GM18909 (cell line): Measurements from ENCODE around the gene SDCCAG8.

Experiments
- ATAC-seq: cut with Tn5 transposase; IDR thresholded peaks from one replicate; pipeline ENCODE4 v1.9.1; 2021; ENCODE audit warnings: mild to moderate bottlenecking; ENCODE audit not compliant: unreplicated experiment, poor library complexity

Gene SDCCAG8

GRCh38 chr1:243411472-243411871 lies 155.6 kb downstream of the SDCCAG8 start:
- ATAC-seq, result no peak

- ATAC-seq, result peak; percentile 88
Observed at GRCh38 chr1:243413431-243414151, 157.8 kb downstream of the SDCCAG8 start.

- ATAC-seq, result no peak
Observed at GRCh38 chr1:243414152-243414494, 158.3 kb downstream of the SDCCAG8 start.

DNA sequence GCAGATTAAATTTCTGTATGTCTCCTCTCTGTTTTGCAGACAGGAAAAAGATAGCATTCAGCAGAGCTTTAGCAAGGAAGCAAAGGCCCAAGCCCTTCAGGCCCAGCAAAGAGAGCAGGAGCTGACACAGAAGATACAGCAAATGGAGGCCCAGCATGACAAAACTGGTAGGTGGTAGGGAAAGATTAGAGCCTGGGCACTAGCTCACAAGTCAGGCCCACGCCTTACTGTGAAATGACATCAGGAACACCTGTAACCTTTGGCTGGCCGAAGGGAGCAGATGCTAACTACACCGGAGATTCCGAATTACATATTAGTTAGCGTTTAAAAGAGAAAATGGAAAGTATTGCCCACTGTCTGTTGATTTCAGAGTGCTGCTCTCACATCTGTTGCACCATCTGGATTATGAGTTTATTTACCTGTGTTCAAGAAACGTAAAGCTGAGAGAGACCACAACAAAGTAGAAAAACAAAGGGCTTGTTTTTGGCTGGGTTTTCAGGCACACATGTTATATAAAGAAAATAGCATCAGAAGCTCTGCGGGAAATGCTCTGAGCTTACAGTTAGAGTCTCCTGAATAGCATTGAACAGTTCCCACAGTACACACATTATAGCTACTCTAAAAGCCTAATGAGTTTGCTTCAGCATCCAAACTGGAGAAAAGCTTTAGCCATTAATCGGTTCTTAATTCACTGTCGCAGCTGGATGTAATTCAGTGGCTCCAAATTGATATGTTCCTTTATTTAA lies 160.0 kb downstream of the SDCCAG8 start:
- ATAC-seq, result no peak

- ATAC-seq, result no peak
Observed at GRCh38 chr1:243416495-243416894, 160.7 kb downstream of the SDCCAG8 start.

DNA sequence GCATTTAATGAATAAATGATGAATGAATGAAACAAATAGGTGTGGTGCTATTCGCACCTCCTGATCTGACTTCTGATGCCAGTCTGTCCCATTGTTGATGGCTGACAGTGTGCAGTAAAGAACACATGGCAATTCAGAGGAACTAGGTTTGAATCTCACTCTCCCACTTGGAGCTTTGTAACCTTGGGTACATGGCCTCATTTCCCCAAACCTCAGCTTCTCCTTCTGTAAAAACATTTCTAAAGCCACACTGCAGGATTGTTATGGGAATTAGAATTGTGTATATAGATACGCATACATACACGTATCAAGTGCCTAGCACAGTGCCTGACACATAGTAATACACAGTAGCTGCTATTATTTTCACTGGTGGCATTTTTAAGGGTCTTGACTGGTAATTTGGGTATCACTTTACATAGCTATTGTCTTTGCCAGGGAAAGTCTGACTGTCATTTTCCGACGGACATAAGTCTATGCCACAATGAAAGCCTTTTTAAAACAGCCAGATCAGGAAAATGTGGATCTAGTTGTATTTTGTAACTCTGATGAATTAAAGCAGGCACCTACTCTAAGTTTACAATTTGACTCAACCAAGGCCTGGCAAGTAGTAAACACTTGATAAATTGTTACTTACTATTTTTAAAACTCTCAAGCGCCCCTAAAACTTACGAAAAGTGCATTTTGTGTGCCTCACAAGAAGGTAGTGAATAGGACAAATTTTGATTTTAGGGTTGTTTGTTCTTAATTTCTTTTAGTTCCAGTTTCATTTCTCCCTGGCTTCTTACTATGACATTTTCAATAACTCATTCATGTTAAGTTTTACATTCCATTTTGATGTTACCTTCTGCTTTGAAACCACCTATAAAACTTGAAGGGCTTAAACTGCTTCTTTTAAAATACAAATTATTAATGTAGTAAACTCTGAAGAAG lies 164.4 kb downstream of the SDCCAG8 start:
- ATAC-seq, result no peak

- no peak for ATAC-seq
Observed at GRCh38 chr1:243420946-243421685, 165.3 kb downstream of the SDCCAG8 start.

GRCh38 chr1:243421784-243422183 lies 165.9 kb downstream of the SDCCAG8 start:
- peak; percentile 72 for ATAC-seq

DNA sequence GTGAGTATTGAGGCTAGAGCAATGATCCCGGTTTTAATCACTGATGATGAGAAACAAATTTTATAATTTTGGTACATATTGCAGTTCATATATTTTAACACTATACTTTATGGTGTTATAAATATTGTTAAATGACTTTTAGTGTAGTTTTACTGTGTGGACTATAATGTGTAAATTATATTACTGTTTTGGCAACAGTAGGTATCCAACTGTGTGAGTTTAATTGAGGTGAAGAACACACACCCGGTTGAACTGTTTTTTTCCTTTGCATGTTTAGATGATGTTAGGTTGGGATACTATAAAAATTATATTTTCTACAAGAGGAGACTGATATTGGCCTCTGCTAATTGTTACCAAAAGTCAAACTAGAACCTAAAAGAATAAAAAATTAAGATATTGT lies 166.5 kb downstream of the SDCCAG8 start:
- no peak for ATAC-seq

GRCh38 chr1:243428084-243428483 lies 172.2 kb downstream of the SDCCAG8 start:
- no peak for ATAC-seq

- ATAC-seq, result no peak
Observed at GRCh38 chr1:243428617-243429342, 172.9 kb downstream of the SDCCAG8 start.

GRCh38 chr1:243431591-243431990 lies 175.8 kb downstream of the SDCCAG8 start:
- ATAC-seq, result no peak

GRCh38 chr1:243432136-243432535 lies 176.3 kb downstream of the SDCCAG8 start:
- ATAC-seq, result no peak

DNA sequence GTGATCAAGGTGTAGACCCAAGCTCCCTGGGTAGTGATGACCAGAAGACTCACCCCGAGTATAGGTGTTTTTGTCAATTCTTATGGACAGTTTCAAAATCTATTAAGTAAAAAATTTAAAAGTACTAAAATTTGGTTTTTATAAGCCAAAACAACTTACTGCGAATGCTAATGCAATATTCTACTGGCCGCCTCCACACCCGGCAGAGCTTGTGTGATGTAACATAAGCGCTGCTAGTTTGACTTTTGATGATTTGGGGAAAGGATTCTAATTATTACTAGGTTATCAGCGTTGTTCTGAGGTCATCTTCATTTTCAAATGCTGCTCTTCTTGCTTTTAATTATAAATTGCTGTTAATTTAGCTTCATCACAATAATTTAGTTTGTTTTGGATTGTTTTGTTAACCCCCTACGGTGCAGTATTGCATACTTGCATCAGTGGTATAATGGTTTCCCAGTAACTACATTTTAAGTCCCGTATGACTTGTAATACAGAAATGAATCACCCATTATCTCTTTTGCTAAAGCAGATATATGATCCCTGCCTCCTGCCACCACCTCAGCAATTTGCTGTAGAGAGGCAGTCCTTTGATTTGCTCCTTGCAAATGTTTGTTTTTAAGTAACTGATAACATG lies 178.0 kb downstream of the SDCCAG8 start:
- no peak for ATAC-seq

DNA sequence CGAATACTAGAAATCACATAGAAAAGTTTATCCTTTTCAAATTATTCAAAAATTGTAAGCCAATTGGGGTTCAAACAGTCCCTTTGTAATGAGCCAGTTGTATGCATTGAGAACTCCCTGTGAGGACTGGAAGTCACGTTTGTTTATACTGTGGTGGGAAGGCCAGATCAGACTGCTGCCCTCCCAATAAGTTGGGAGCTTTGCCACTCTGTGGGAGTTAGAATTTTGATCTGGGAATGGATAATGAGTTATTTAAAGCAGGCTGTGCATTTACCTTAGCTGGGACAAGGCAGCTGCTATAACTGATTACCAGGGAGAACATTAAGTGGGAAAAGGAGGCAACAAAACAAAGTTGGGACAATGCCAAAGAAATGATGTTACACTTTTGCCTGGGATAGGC lies 178.8 kb downstream of the SDCCAG8 start:
- ATAC-seq, result no peak

DNA sequence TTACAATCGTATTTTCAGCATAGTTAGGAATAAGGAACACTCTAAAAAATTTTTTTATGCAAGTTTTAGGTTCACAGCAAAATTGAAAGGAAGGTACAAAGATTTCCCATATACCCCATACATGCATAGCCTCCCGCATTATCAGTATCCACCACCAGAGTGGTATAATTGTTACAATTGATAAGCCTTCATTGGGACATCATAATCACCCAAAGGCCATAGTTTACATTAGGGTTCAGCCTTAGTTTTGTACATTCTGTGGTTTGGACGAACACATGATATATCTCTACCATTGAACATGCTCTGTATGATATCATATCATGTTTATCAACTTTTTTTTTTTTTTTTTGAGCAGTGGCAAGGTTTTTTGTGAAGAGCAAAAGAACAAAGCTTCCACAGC lies 180.0 kb downstream of the SDCCAG8 start:
- no peak for ATAC-seq

DNA sequence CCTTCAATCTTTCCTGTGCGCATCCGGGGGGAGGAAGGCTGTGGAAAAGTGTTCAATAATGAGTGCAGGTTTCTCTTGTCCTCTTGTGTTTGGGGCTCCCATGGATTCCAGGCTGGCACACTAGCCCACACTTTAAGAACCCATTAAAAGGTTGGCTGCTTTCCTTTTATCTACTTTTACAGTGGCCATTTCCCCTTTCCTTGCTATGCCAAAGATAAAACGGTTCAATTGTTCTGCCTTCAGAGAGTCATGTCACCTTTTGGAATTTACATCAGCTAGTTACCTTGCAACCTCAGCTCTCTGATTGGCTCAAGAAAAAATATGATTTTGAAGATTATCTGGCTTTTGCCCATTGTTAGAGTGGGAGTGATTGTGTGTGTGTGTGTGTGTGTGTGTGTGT lies 182.3 kb downstream of the SDCCAG8 start:
- no peak for ATAC-seq

GRCh38 chr1:243438815-243439214 lies 183.0 kb downstream of the SDCCAG8 start:
- ATAC-seq, result no peak

GRCh38 chr1:243440406-243440805 lies 184.6 kb downstream of the SDCCAG8 start:
- ATAC-seq, result no peak
